Natural killer cell (primary cell): Measurements from ENCODE around the gene PCDHGB5. TPM values are rescaled to one million over a fixed set of nuclear protein-coding genes. Genes with fewer than 3 reads are reported as not detected.

Source experiments
- ATAC-seq, 3 donors: fragments of 150-1000 bp in 2 of 3; fragments of 200-7000 bp in 1 of 3; cut with Tn5 transposase; 1 replicate in 1 of 3; 2 replicates in 2 of 3; pipeline ENCODE4 v1.10.0; 2021; ENCODE audit warnings: mild to moderate bottlenecking in 2 of 3, moderate library complexity in 2 of 3
- DNase-seq, 2 donors: peaks; one replicate each; pipeline versions ENCODE4 v3.0.0 to v3.0.0-alpha.2; 2013 to 2021; ENCODE audit warnings: mixed read lengths in 1 of 2
- H3K27ac ChIP-seq: one replicate; pipeline ENCODE4 v1.5.1; 2013; ENCODE audit warnings: mild to moderate bottlenecking, low read length
- H3K27me3 ChIP-seq: one replicate; pipeline ENCODE4 v1.6.1; 2013; ENCODE audit warnings: low read length; ENCODE audit not compliant: control insufficient read depth, insufficient read depth
- H3K36me3 ChIP-seq: one replicate; pipeline ENCODE4 v1.6.1; 2013; ENCODE audit warnings: low read length; ENCODE audit not compliant: control insufficient read depth, insufficient read depth
- H3K4me1 ChIP-seq: one replicate; pipeline ENCODE4 v1.6.1; 2013; ENCODE audit warnings: low read length; ENCODE audit not compliant: control insufficient read depth, insufficient read depth
- H3K4me3 ChIP-seq: one replicate; pipeline ENCODE4 v1.5.1; 2013; ENCODE audit warnings: low read length
- H3K9me3 ChIP-seq: one replicate; pipeline ENCODE4 v1.6.1; 2013; ENCODE audit warnings: low read length; ENCODE audit not compliant: control insufficient read depth, insufficient read depth
- H3K27ac Mint-ChIP-seq, 2 donors: one replicate each; pipeline ENCODE4 v1.8.0; 2022; ENCODE audit warnings: mild to moderate bottlenecking in 2 of 2, mixed read lengths in 2 of 2, moderate library complexity in 1 of 2
- H3K27me3 Mint-ChIP-seq, 2 donors: one replicate each; pipeline ENCODE4 v1.8.0; 2022; ENCODE audit warnings: low read depth in 2 of 2, mixed read lengths in 2 of 2
- H3K36me3 Mint-ChIP-seq: one replicate; pipeline ENCODE4 v1.8.0; 2022; ENCODE audit warnings: mixed read lengths
- H3K4me1 Mint-ChIP-seq, 2 donors: one replicate each; pipeline ENCODE4 v1.8.0; 2022; ENCODE audit warnings: mixed read lengths in 2 of 2
- H3K4me3 Mint-ChIP-seq: one replicate; pipeline ENCODE4 v1.8.0; 2022; ENCODE audit warnings: mild to moderate bottlenecking, moderate library complexity, mixed read lengths
- H3K9me3 Mint-ChIP-seq, 2 donors: one replicate each; pipeline ENCODE4 v1.8.0; 2022; ENCODE audit warnings: mixed read lengths in 2 of 2
- CTCF ChIP-seq: fragments of 200-600 bp; IDR thresholded peaks from one replicate; pipeline ENCODE4 v1.8.0; 2022; ENCODE audit warnings: antibody characterized with exemption
- WGBS: methylation state at CpG from one replicate; pipeline ENCODE4 v1.1.7; 2013; ENCODE audit warnings: missing lambda C conversion rate; ENCODE audit not compliant: insufficient coverage; 5-methylcytosine and 5-hydroxymethylcytosine counted together
- intact Hi-C: fragments of 100-400 bp; cut with micrococcal nuclease; formaldehyde crosslinking; loops from one replicate; pipeline ENCODE4 v1.14.2; 2022
- total RNA-seq, 4 donors: library from RNA; stranded (reverse); fragments of 120-200 nt in 1 of 4; gene quantifications; one replicate each; pipeline versions ENCODE4 v1.2.3 to v1.2.4, GENCODE V29; 2013 to 2022

PCDHGB5 gene
- total RNA-seq, 3 donors from 2014 or later (not counting 1 experiment from before 2014, with no cell fraction given) = 1.3 to 4.2 (median 3.1) TPM

GRCh38 chr5:141369994-141370848, 27.5 kb upstream of the PCDHGB5 start, which contains the start of gene PCDHGB3:
PCDHGB3 (plus strand) TSS chr5:141370242; CDS start chr5:141370395, 153 bp downstream.
- H3K36me3 ChIP-seq = no peaks in the 10 kb centered on the region
- DNase-seq = peak in 1 of 2 donors; percentile 57
- Mint-ChIP-seq H3K36me3 (peaks cover 4% of the 10 kb centered on the region), H3K4me1 (peaks cover 4 to 7% of the 10 kb centered on the region in 2 donors), H3K4me3 (peak within 1 kb of the TSS; percentile 82), H3K9me3 (peaks cover 0 to 2% of the 10 kb centered on the region in 2 donors), H3K27ac (peak within 1 kb of the TSS in 1 of 2 donors; percentile 58), H3K27me3 (peaks cover 58 to 76% of the 10 kb centered on the region in 2 donors)
- TF ChIP-seq CTCF = no peak
- H3K9me3 ChIP-seq = peaks cover 38% of the 10 kb centered on the region
- no peak within 1 kb of the TSS for H3K27ac ChIP-seq
- 21% methylated on average over 32 of the region's 32 CpGs for whole genome bisulfite sequencing
- intact Hi-C loops = no loop called here
- ATAC-seq = peak; percentile 72 to 79 (median 77)
- H3K27me3 ChIP-seq = peaks cover 62% of the 10 kb centered on the region
- H3K4me1 ChIP-seq = no peaks in the 10 kb centered on the region
- peak within 1 kb of the TSS; percentile 1 for H3K4me3 ChIP-seq

GRCh38 chr5:141371572-141372475, 25.9 kb upstream of the PCDHGB5 start:
- H3K4me1 ChIP-seq = no peaks in the 10 kb centered on the region
- H3K27ac ChIP-seq = no peak overlapping the region
- peaks cover 50% of the 10 kb centered on the region for H3K27me3 ChIP-seq
- H3K4me3 Mint-ChIP-seq = no peak overlapping the region
- H3K4me1 Mint-ChIP-seq = peaks cover 4 to 7% of the 10 kb centered on the region in 2 donors
- intact Hi-C loops = no loop called here
- DNase-seq = no peak
- TF ChIP-seq CTCF = no peak
- 43% methylated on average over 69 of the region's 69 CpGs for WGBS
- no peaks in the 10 kb centered on the region for H3K36me3 ChIP-seq
- no peak overlapping the region for H3K4me3 ChIP-seq
- H3K9me3 ChIP-seq = peaks cover 39% of the 10 kb centered on the region
- no peak overlapping the region for H3K27ac Mint-ChIP-seq
- ATAC-seq = no peak
- H3K9me3 Mint-ChIP-seq = peaks cover 0 to 2% of the 10 kb centered on the region in 2 donors
- H3K27me3 Mint-ChIP-seq = peaks cover 52 to 61% of the 10 kb centered on the region in 2 donors
- no peaks in the 10 kb centered on the region for H3K36me3 Mint-ChIP-seq

- no peak within 1 kb of the TSS for H3K27ac ChIP-seq
- peaks cover 4 to 7% of the 10 kb centered on the region in 2 donors for H3K4me1 Mint-ChIP-seq
- intact Hi-C loops = no loop called here
- H3K36me3 ChIP-seq = no peaks in the 10 kb centered on the region
- ATAC-seq = no peak
- peaks cover 44% of the 10 kb centered on the region for H3K27me3 ChIP-seq
- peaks cover 46 to 62% of the 10 kb centered on the region in 2 donors for H3K27me3 Mint-ChIP-seq
- H3K4me1 ChIP-seq = no peaks in the 10 kb centered on the region
- no peak for TF ChIP-seq CTCF
- H3K27ac Mint-ChIP-seq = no peak within 1 kb of the TSS
- H3K4me3 Mint-ChIP-seq = peak within 1 kb of the TSS; percentile 7
- no peaks in the 10 kb centered on the region for H3K9me3 Mint-ChIP-seq
- H3K36me3 Mint-ChIP-seq = no peaks in the 10 kb centered on the region
- H3K9me3 ChIP-seq = peaks cover 42% of the 10 kb centered on the region
- no peak within 1 kb of the TSS for H3K4me3 ChIP-seq
- peak in 1 of 2 donors; percentile 28 for DNase-seq
- WGBS = 28% methylated on average over 27 of the region's 27 CpGs
These were observed 24.0 kb upstream of the PCDHGB5 start, which contains the start of gene PCDHGA6 for GRCh38 chr5:141373673-141374317. PCDHGA6 (plus strand) TSS chr5:141373891; CDS start chr5:141374084, 193 bp downstream.
